Fibroblast of lung (primary cell): ENCODE results near the gene BGN. TPM values are rescaled to one million over a fixed set of nuclear protein-coding genes. Genes with fewer than 3 reads are reported as not detected.

Experiments used
- DNase-seq, 2 donors: peaks; one replicate each; pipeline versions ENCODE4 v3.0.0 to v3.0.0-alpha.2; 2010; ENCODE audit warnings: low read depth in 2 of 2
- H2AFZ ChIP-seq: 2 replicates; pipeline ENCODE4 v1.5.1; 2012; ENCODE audit warnings: low read length, control low read depth, inconsistent platforms
- H3K27ac ChIP-seq: 2 replicates; pipeline ENCODE4 v1.5.1; 2011; ENCODE audit warnings: low read length, control low read depth; ENCODE audit not compliant: insufficient read depth
- H3K27me3 ChIP-seq: 2 replicates; pipeline ENCODE4 v1.5.1; 2011; ENCODE audit warnings: mild to moderate bottlenecking, low read length; ENCODE audit not compliant: control insufficient read depth, insufficient read depth
- H3K36me3 ChIP-seq: 2 replicates; pipeline ENCODE4 v1.5.1; 2011; ENCODE audit warnings: low read length; ENCODE audit not compliant: control insufficient read depth, insufficient read depth
- H3K4me1 ChIP-seq: 2 replicates; pipeline ENCODE4 v1.5.1; 2011; ENCODE audit warnings: low read length; ENCODE audit not compliant: control insufficient read depth, insufficient read depth; ENCODE audit errors: extremely low read depth
- H3K4me2 ChIP-seq: 2 replicates; pipeline ENCODE4 v1.5.1; 2011; ENCODE audit warnings: low read length, control low read depth; ENCODE audit not compliant: insufficient read depth; ENCODE audit errors: extremely low read depth
- H3K4me3 ChIP-seq, 4 experiments: fragments of 200-600 bp in 1 of 4; sonication (generic) in 1 of 4; replicated peaks in 1 of 4; 2 replicates each; pipeline ENCODE4 v1.5.1; 2011 to 2016; ENCODE audit warnings: low read length in 4 of 4, low read depth in 3 of 4, mild to moderate bottlenecking in 3 of 4, control low read depth in 2 of 4, inconsistent platforms in 1 of 4, mixed read lengths in 1 of 4; ENCODE audit not compliant: insufficient read depth in 1 of 4; ENCODE audit errors: control extremely low read depth in 1 of 4
- H3K79me2 ChIP-seq: 2 replicates; pipeline ENCODE4 v1.5.1; 2012; ENCODE audit warnings: mild to moderate bottlenecking, low read length, inconsistent platforms; ENCODE audit not compliant: control insufficient read depth, insufficient read depth
- H3K9ac ChIP-seq: 2 replicates; pipeline ENCODE4 v1.5.1; 2011; ENCODE audit warnings: mild to moderate bottlenecking, low read length, control low read depth; ENCODE audit not compliant: insufficient read depth
- H3K9me3 ChIP-seq: 2 replicates; pipeline ENCODE4 v1.5.1; 2012; ENCODE audit warnings: low read depth, low read length; ENCODE audit not compliant: control insufficient read depth, insufficient read depth
- H4K20me1 ChIP-seq: 2 replicates; pipeline ENCODE4 v1.5.1; 2011; ENCODE audit warnings: low read length; ENCODE audit not compliant: control insufficient read depth, insufficient read depth; ENCODE audit errors: extremely low read depth
- EZH2 ChIP-seq: IDR thresholded peaks from 2 replicates; pipeline ENCODE4 v1.5.1; 2012; ENCODE audit warnings: low read length, control low read depth, mild to moderate bottlenecking; ENCODE audit errors: missing control alignments
- polyA plus RNA-seq, 2 donors: library from polyadenylated mRNA; depleted of rRNA in 1 of 2; stranded (reverse) in 1 of 2; unstranded in 1 of 2; fragments of >200 nt; gene quantifications; 2 replicates each; pipeline ENCODE4 v1.2.1, GENCODE V29; 2011 to 2012; ENCODE audit warnings: missing spikeins in 1 of 2
- total RNA-seq: library from RNA; depleted of rRNA; stranded (reverse); fragments of >200 nt; gene quantifications from 2 replicates; pipeline ENCODE4 v1.2.1, GENCODE V29; 2014
- TF ChIP-seq, protein P1 (sequence below), 2 donors: IDR thresholded peaks in 1 of 2; conservative IDR thresholded peaks in 1 of 2; 1 replicate in 1 of 2; 2 replicates in 1 of 2; pipeline ENCODE4 v1.5.1; 2011 to 2012; ENCODE audit warnings: low read length in 2 of 2, control low read depth in 1 of 2, inconsistent platforms in 1 of 2, low read depth in 1 of 2, mild to moderate bottlenecking in 1 of 2

Gene BGN
- total and polyA plus RNA-seq, 2 donors (not counting 1 experiment from before 2014, with no cell fraction given) = 10.1 to 61.7 TPM

DNA sequence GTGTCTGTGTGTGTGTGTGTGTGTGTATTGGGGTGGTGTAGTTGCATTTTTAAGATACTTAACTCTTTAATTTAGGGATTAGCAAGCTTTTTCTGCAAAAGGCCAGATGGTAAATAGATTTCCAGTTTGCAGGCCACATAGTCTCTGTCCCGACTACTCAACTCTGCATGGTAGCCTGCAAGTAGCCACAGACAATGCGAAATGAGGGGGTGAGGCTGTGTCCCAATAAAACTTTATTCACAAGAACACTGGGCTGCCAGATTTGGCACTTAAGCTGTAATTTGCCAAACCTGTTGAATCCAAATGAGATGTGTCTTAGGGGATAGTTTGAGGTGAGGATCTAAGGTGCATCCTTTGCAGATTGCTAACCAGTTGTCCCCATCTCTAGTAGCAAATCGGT lies 29.5 kb downstream of the BGN start:
- Histone ChIP-seq H3K4me3 (no peak overlapping the region), H3K4me2 (no peak overlapping the region), H3K27me3 (no peaks in the 10 kb centered on the region), H2AFZ (no peak overlapping the region), H3K4me1 (no peaks in the 10 kb centered on the region), H3K9ac (no peak overlapping the region), H4K20me1 (no peaks in the 10 kb centered on the region), H3K36me3 (no peaks in the 10 kb centered on the region), H3K27ac (no peak overlapping the region), H3K79me2 (no peaks in the 10 kb centered on the region), H3K9me3 (no peaks in the 10 kb centered on the region)
- no peak for TF ChIP-seq EZH2
- TF ChIP-seq, protein P1, sequence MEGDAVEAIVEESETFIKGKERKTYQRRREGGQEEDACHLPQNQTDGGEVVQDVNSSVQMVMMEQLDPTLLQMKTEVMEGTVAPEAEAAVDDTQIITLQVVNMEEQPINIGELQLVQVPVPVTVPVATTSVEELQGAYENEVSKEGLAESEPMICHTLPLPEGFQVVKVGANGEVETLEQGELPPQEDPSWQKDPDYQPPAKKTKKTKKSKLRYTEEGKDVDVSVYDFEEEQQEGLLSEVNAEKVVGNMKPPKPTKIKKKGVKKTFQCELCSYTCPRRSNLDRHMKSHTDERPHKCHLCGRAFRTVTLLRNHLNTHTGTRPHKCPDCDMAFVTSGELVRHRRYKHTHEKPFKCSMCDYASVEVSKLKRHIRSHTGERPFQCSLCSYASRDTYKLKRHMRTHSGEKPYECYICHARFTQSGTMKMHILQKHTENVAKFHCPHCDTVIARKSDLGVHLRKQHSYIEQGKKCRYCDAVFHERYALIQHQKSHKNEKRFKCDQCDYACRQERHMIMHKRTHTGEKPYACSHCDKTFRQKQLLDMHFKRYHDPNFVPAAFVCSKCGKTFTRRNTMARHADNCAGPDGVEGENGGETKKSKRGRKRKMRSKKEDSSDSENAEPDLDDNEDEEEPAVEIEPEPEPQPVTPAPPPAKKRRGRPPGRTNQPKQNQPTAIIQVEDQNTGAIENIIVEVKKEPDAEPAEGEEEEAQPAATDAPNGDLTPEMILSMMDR (conservative IDR thresholded peaks at IDR 0.05 in 1 of 2, IDR thresholded peaks at IDR 0.05 in 1 of 2; ENCODE audit: low read depth in 1 of 2, low read length in 2 of 2) = no peak
- no peak for DNase-seq

DNA sequence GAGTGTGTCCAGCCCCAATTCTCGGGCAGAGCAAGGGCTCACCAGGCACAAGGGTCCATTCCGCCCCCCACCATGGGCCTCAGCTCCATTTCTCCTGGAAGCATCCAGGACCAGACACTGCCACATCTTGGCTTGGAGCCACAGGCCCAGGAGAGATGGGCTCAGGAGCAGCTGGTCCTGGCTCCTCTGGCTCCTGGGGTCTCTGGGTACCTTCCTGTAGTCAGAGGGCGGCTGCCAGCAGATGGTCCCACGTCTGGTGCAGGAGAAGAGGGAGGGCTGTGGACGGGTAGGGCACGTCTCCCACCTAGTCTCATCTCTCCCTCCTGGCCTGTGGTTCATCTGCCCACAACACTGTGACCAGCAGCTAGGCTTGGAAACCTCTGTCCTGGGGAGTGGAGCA lies 30.7 kb downstream of the BGN start:
- DNase-seq = no peak
- no peaks in the 10 kb centered on the region for H3K9me3 ChIP-seq
- H3K79me2 ChIP-seq = no peaks in the 10 kb centered on the region
- H3K27ac ChIP-seq = no peak overlapping the region
- H4K20me1 ChIP-seq = no peaks in the 10 kb centered on the region
- H3K36me3 ChIP-seq = no peaks in the 10 kb centered on the region
- H3K27me3 ChIP-seq = no peaks in the 10 kb centered on the region
- no peak overlapping the region for H3K4me3 ChIP-seq
- H3K4me1 ChIP-seq = no peaks in the 10 kb centered on the region
- no peak overlapping the region for H2AFZ ChIP-seq
- H3K9ac ChIP-seq = no peak overlapping the region
- H3K4me2 ChIP-seq = no peak overlapping the region
- no peak for TF ChIP-seq EZH2
- TF ChIP-seq, protein P1 (conservative IDR thresholded peaks at IDR 0.05 in 1 of 2, IDR thresholded peaks at IDR 0.05 in 1 of 2; ENCODE audit: low read depth in 1 of 2, low read length in 2 of 2) = no peak

DNA sequence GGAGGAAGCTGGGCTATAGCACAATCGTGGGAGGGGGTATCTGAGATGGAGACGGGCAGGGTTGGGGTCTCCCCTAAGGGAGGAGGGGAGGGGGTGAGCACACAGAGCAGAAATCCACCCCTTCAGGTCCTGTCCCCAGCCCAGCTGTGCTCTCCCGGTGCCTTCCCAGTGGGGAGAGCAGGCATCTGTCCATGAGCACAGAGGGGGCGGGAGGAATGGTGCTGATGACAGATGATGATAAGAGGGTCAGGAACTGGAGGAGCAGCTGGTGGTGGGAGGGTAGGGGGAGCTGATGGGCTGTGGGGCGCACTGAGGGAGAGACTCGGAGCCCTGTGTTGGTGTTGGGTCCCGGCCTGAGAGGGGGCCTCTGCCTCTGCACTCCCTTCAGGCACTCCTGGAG lies 31.3 kb downstream of the BGN start:
- H3K36me3 ChIP-seq = no peaks in the 10 kb centered on the region
- H3K4me3 ChIP-seq = no peak overlapping the region
- H3K27ac ChIP-seq = no peak overlapping the region
- H4K20me1 ChIP-seq = no peaks in the 10 kb centered on the region
- H3K4me1 ChIP-seq = no peaks in the 10 kb centered on the region
- H3K4me2 ChIP-seq = no peak overlapping the region
- no peak for DNase-seq
- no peaks in the 10 kb centered on the region for H3K27me3 ChIP-seq
- no peak for TF ChIP-seq EZH2
- TF ChIP-seq, protein P1 (conservative IDR thresholded peaks at IDR 0.05 in 1 of 2, IDR thresholded peaks at IDR 0.05 in 1 of 2; ENCODE audit: low read depth in 1 of 2, low read length in 2 of 2) = no peak
- no peak overlapping the region for H3K9ac ChIP-seq
- H3K79me2 ChIP-seq = no peaks in the 10 kb centered on the region
- no peak overlapping the region for H2AFZ ChIP-seq
- H3K9me3 ChIP-seq = no peaks in the 10 kb centered on the region
